A673 (cell line): Measurements from ENCODE around the gene ZNF221. TPM values are rescaled to one million over a fixed set of nuclear protein-coding genes. Genes with fewer than 3 reads are reported as not detected.

Experiments
- BruUV-seq: library from RNA; stranded (reverse); fragments of 400-500 nt; replicated peaks from 2 replicates; lab custom pipeline; 2021; lab: Mats Ljungman, UMichigan
- CTCF ChIA-PET: fragments of 300-600 bp; sonication (Branson Sonifier 250); formaldehyde crosslinking; loops from one replicate; lab custom pipeline; 2022; ENCODE audit warnings: antibody characterized with exemption; lab: Charles Lee
- POLR2A ChIA-PET: fragments of 300-600 bp; sonication (Branson Sonifier 250); formaldehyde crosslinking; loops from one replicate; lab custom pipeline; 2022; ENCODE audit warnings: antibody characterized with exemption; ENCODE audit not compliant: low non-redundant PET; lab: Charles Lee
- DNase-seq: peaks from one replicate; pipeline ENCODE4 v3.0.0-alpha.2; 2015; ENCODE audit warnings: low spot score
- H3K27ac ChIP-seq: fragments of 200-600 bp; sonication (generic); 2 replicates; pipeline ENCODE4 v1.5.1; 2016; ENCODE audit warnings: mixed run types, low read depth, mild to moderate bottlenecking, mixed read lengths, antibody characterized with exemption, low read length; ENCODE audit not compliant: poor library complexity, severe bottlenecking
- H3K27me3 ChIP-seq: fragments of 200-600 bp; sonication (generic); replicated peaks from 2 replicates; pipeline ENCODE4 v1.6.1; 2017; ENCODE audit warnings: mixed run types, low read depth, mild to moderate bottlenecking, mixed read lengths, antibody characterized with exemption, low read length; ENCODE audit not compliant: insufficient read depth, poor library complexity
- H3K36me3 ChIP-seq: fragments of 200-600 bp; sonication (generic); 2 replicates; pipeline ENCODE4 v1.6.1; 2016; ENCODE audit warnings: mixed run types, mild to moderate bottlenecking, mixed read lengths, antibody characterized with exemption, low read length; ENCODE audit not compliant: insufficient read depth, poor library complexity, severe bottlenecking
- H3K4me1 ChIP-seq: fragments of 200-600 bp; sonication (generic); 2 replicates; pipeline ENCODE4 v1.6.1; 2017; ENCODE audit warnings: mixed run types, mild to moderate bottlenecking, mixed read lengths, antibody characterized with exemption, low read length; ENCODE audit not compliant: insufficient read depth, poor library complexity, severe bottlenecking
- H3K4me3 ChIP-seq: fragments of 200-600 bp; sonication (generic); 2 replicates; pipeline ENCODE4 v1.5.1; 2016; ENCODE audit warnings: low read depth, mixed run types, mild to moderate bottlenecking, mixed read lengths, low read length; ENCODE audit not compliant: poor library complexity, severe bottlenecking
- H3K9me3 ChIP-seq: fragments of 200-600 bp; sonication (generic); 2 replicates; pipeline ENCODE4 v1.6.1; 2016; ENCODE audit warnings: mixed run types, low read depth, mild to moderate bottlenecking, mixed read lengths, antibody characterized with exemption, low read length; ENCODE audit not compliant: poor library complexity, severe bottlenecking
- CTCF ChIP-seq: fragments of 300-800, 200-600 bp; sonication (generic); conservative IDR thresholded peaks from 2 replicates; pipeline ENCODE4 v1.5.1; 2017; ENCODE audit warnings: low read depth, mild to moderate bottlenecking, antibody characterized with exemption, low read length, moderate library complexity, mixed read lengths
- EZH2 ChIP-seq: fragments of 200-600 bp; sonication (generic); IDR thresholded peaks from 2 replicates; pipeline ENCODE4 v1.6.1; 2017; ENCODE audit warnings: borderline replicate concordance, low read depth, mild to moderate bottlenecking, mixed read lengths, antibody characterized with exemption, low read length; ENCODE audit not compliant: poor library complexity, severe bottlenecking
- intact Hi-C: fragments of 100-400 bp; cut with micrococcal nuclease; formaldehyde crosslinking; loops from one replicate; pipeline ENCODE4 v1.10.0; 2022; ENCODE audit not compliant: unreplicated experiment
- total RNA-seq: library from RNA; stranded (reverse); gene quantifications from 2 replicates; pipeline ENCODE4 v1.2.3, GENCODE V29; 2021

The ZNF221 gene
- total RNA-seq, 1 experiment from 2014 or later, result 4.8 TPM

- BruUV-seq, result no TSS peak
- CTCF ChIA-PET, result no interaction called here
- DNase-seq, result no peak
- peak overlapping the region; percentile 47 for H3K27ac ChIP-seq
- POLR2A ChIA-PET, result no interaction called here
- no peak for TF ChIP-seq CTCF
- no peak for TF ChIP-seq EZH2
- H3K4me3 ChIP-seq, result peak overlapping the region; percentile 67
- peaks cover 10% of the 10 kb centered on the region for H3K9me3 ChIP-seq
- intact Hi-C loops, result loop anchor here (5.0 kb wide), 1 partner anchor 109 kb away; the partner anchor contains the start of gene ZNF225
- no peaks in the 10 kb centered on the region for H3K27me3 ChIP-seq
- H3K4me1 ChIP-seq, result peaks cover 3% of the 10 kb centered on the region
- peaks cover 13% of the 10 kb centered on the region for H3K36me3 ChIP-seq
Measured at GRCh38 chr19:44003461-44004009, 52.5 kb downstream of the ZNF221 start.

GRCh38 chr19:44005973-44006372 is 54.9 kb downstream of the ZNF221 start:
- H3K4me3 ChIP-seq, result no peak overlapping the region
- no peaks in the 10 kb centered on the region for H3K27me3 ChIP-seq
- no peak overlapping the region for H3K27ac ChIP-seq
- peaks cover 3% of the 10 kb centered on the region for H3K4me1 ChIP-seq
- H3K9me3 ChIP-seq, result peaks cover 30% of the 10 kb centered on the region
- no TSS peak for BruUV-seq
- no peak for TF ChIP-seq CTCF
- no peak for TF ChIP-seq EZH2
- POLR2A ChIA-PET, result no interaction called here
- CTCF ChIA-PET, result no interaction called here
- peaks cover 37% of the 10 kb centered on the region for H3K36me3 ChIP-seq
- no peak for DNase-seq
- intact Hi-C loops, result no loop called here

- CTCF ChIA-PET, result no interaction called here
Measured at GRCh38 chr19:44007473-44007872, 56.4 kb downstream of the ZNF221 start.

More at GRCh38 chr19:44007473-44007872, 56.4 kb downstream of the ZNF221 start:
- DNase-seq, result no peak
- POLR2A ChIA-PET, result no interaction called here
- Histone ChIP-seq H3K27me3 (no peaks in the 10 kb centered on the region), H3K4me1 (peaks cover 3% of the 10 kb centered on the region), H3K4me3 (no peak overlapping the region), H3K9me3 (peaks cover 43% of the 10 kb centered on the region), H3K36me3 (peaks cover 51% of the 10 kb centered on the region), H3K27ac (no peak overlapping the region)
- intact Hi-C loops, result no loop called here
- no peak for TF ChIP-seq EZH2
- TF ChIP-seq CTCF, result no peak
- BruUV-seq, result no TSS peak
